PC-9 (cell line): ENCODE data around the gene USP34.

Experiments
- CTCF ChIP-seq: fragments of 200-600 bp; sonication (generic); conservative IDR thresholded peaks from 2 replicates; pipeline ENCODE4 v1.6.1; 2017; ENCODE audit warnings: mixed run types, antibody characterized with exemption, mild to moderate bottlenecking, moderate library complexity
- EZH2 ChIP-seq: fragments of 200-600 bp; sonication (generic); IDR thresholded peaks from 2 replicates; pipeline ENCODE4 v1.8.0; 2017; ENCODE audit warnings: antibody characterized with exemption, low read depth

GRCh38 chr2:61456746-61457420 lies 14.0 kb downstream of the USP34 start:
- no peak for TF ChIP-seq CTCF
- TF ChIP-seq EZH2: no peak
